ENCODE data around the gene TMPRSS13.
A peak's percentile ranks its signal among the peaks of the same experiment; 100 is the strongest.

Gene TMPRSS13

GRCh38 chr11:117914398-117914761 lies 14.8 kb downstream of the TMPRSS13 start:
- no peak for DNase-seq (ENCODE audit: low read depth, low spot score)

GRCh38 chr11:117913736-117914397 lies 15.3 kb downstream of the TMPRSS13 start:
- DNase-seq (ENCODE audit: low read depth, low spot score) = no peak

- no peak for DNase-seq (ENCODE audit: low read depth, low spot score)
Measured at GRCh38 chr11:117912497-117912896, 16.7 kb downstream of the TMPRSS13 start.

GRCh38 chr11:117911694-117912093 lies 17.5 kb downstream of the TMPRSS13 start:
- no peak for DNase-seq (ENCODE audit: low read depth, low spot score)

GRCh38 chr11:117910941-117911655 lies 18.1 kb downstream of the TMPRSS13 start:
- DNase-seq (ENCODE audit: low read depth, low spot score) = no peak

GRCh38 chr11:117910525-117910924 lies 18.7 kb downstream of the TMPRSS13 start:
- no peak for DNase-seq (ENCODE audit: low read depth, low spot score)

GRCh38 chr11:117909611-117910382 lies 19.4 kb downstream of the TMPRSS13 start:
- no peak for DNase-seq (ENCODE audit: low read depth, low spot score)

- DNase-seq (ENCODE audit: low read depth, low spot score) = no peak
Measured at GRCh38 chr11:117908959-117909610, 20.1 kb downstream of the TMPRSS13 start.

- no peak for DNase-seq (ENCODE audit: low read depth, low spot score)
Measured at GRCh38 chr11:117908109-117908895, 20.9 kb downstream of the TMPRSS13 start.

- DNase-seq (ENCODE audit: low read depth, low spot score) = peak; percentile 68
Measured at GRCh38 chr11:117907276-117908108, 21.7 kb downstream of the TMPRSS13 start.

- DNase-seq (ENCODE audit: low read depth, low spot score) = no peak
Measured at GRCh38 chr11:117906710-117907109, 22.5 kb downstream of the TMPRSS13 start.

GRCh38 chr11:117906126-117906525 lies 23.1 kb downstream of the TMPRSS13 start:
- no peak for DNase-seq (ENCODE audit: low read depth, low spot score)

- no peak for DNase-seq (ENCODE audit: low read depth, low spot score)
Measured at GRCh38 chr11:117905524-117905923, 23.7 kb downstream of the TMPRSS13 start.

- no peak for DNase-seq (ENCODE audit: low read depth, low spot score)
Measured at GRCh38 chr11:117903505-117904382, 25.5 kb downstream of the TMPRSS13 start.

GRCh38 chr11:117902001-117902845 lies 27.0 kb downstream of the TMPRSS13 start:
- DNase-seq (ENCODE audit: low read depth, low spot score) = no peak

GRCh38 chr11:117901601-117902000 lies 27.6 kb downstream of the TMPRSS13 start:
- DNase-seq (ENCODE audit: low read depth, low spot score) = no peak

GRCh38 chr11:117900720-117901440 lies 28.3 kb downstream of the TMPRSS13 start:
- DNase-seq (ENCODE audit: low read depth, low spot score) = no peak
